IPS DF 4.7 (cell line): ENCODE data around the gene AKNA.

Experiments used
- DNase-seq: peaks from one replicate; pipeline ENCODE4 v3.0.0-alpha.2; 2013; ENCODE audit warnings: low spot score; ENCODE audit errors: extremely low read depth

Gene AKNA

GRCh38 chr9:114287001-114287762 is 100.6 kb downstream of the AKNA start:
- DNase-seq, result no peak

GRCh38 chr9:114286146-114286679 is 101.6 kb downstream of the AKNA start:
- DNase-seq, result no peak

GRCh38 chr9:114285166-114285867 is 102.5 kb downstream of the AKNA start:
- DNase-seq, result no peak

GRCh38 chr9:114284316-114285060 is 103.3 kb downstream of the AKNA start:
- DNase-seq, result no peak
